ENCODE data around the gene SMURF1.
"Not testable (repeated sequence)": the region's sequence is repeated elsewhere in the genome, so short reads cannot be mapped to it uniquely, and the experiment has no call there.

SMURF1 gene

GRCh38 chr7:99102361-99102760 lies 41.5 kb downstream of the SMURF1 start:
- Histone ChIP-seq H3K4me3 (ENCODE audit: low read depth, low read length) (no peak overlapping the region), H3K9me3 (ENCODE audit: control insufficient read depth, insufficient read depth, low read length) (no peaks in the 10 kb centered on the region), H3K4me1 (ENCODE audit: control insufficient read depth, insufficient read depth, low read length) (peaks cover 10% of the 10 kb centered on the region), H3K36me3 (ENCODE audit: control insufficient read depth, insufficient read depth, low read length) (no peaks in the 10 kb centered on the region), H3K9ac (ENCODE audit: low read depth, low read length) (no peak overlapping the region), H3K27me3 (ENCODE audit: control insufficient read depth, insufficient read depth, low read length) (no peaks in the 10 kb centered on the region)

- not testable (repeated sequence) for H3K9ac ChIP-seq (ENCODE audit: low read depth, low read length); H3K36me3 ChIP-seq (ENCODE audit: control insufficient read depth, insufficient read depth, low read length); H3K9me3 ChIP-seq (ENCODE audit: control insufficient read depth, insufficient read depth, low read length); H3K27me3 ChIP-seq (ENCODE audit: control insufficient read depth, insufficient read depth, low read length); H3K4me1 ChIP-seq (ENCODE audit: control insufficient read depth, insufficient read depth, low read length); H3K4me3 ChIP-seq (ENCODE audit: low read depth, low read length)
Measured at GRCh38 chr7:99101516-99101915, 42.4 kb downstream of the SMURF1 start.

- H3K27me3 ChIP-seq (ENCODE audit: control insufficient read depth, insufficient read depth, low read length) = no peaks in the 10 kb centered on the region
- no peak overlapping the region for H3K9ac ChIP-seq (ENCODE audit: low read depth, low read length)
- H3K36me3 ChIP-seq (ENCODE audit: control insufficient read depth, insufficient read depth, low read length) = no peaks in the 10 kb centered on the region
- H3K9me3 ChIP-seq (ENCODE audit: control insufficient read depth, insufficient read depth, low read length) = no peaks in the 10 kb centered on the region
- no peak overlapping the region for H3K4me3 ChIP-seq (ENCODE audit: low read depth, low read length)
- H3K4me1 ChIP-seq (ENCODE audit: control insufficient read depth, insufficient read depth, low read length) = peaks cover 10% of the 10 kb centered on the region
Measured at GRCh38 chr7:99099499-99100077, 44.3 kb downstream of the SMURF1 start.

GRCh38 chr7:99098824-99099498 lies 44.9 kb downstream of the SMURF1 start:
- H3K4me3 ChIP-seq (ENCODE audit: low read depth, low read length) = no peak overlapping the region
- H3K36me3 ChIP-seq (ENCODE audit: control insufficient read depth, insufficient read depth, low read length) = no peaks in the 10 kb centered on the region
- H3K9me3 ChIP-seq (ENCODE audit: control insufficient read depth, insufficient read depth, low read length) = no peaks in the 10 kb centered on the region
- H3K9ac ChIP-seq (ENCODE audit: low read depth, low read length) = no peak overlapping the region
- peaks cover 10% of the 10 kb centered on the region for H3K4me1 ChIP-seq (ENCODE audit: control insufficient read depth, insufficient read depth, low read length)
- H3K27me3 ChIP-seq (ENCODE audit: control insufficient read depth, insufficient read depth, low read length) = no peaks in the 10 kb centered on the region

- no peak overlapping the region for H3K9ac ChIP-seq (ENCODE audit: low read depth, low read length)
- H3K36me3 ChIP-seq (ENCODE audit: control insufficient read depth, insufficient read depth, low read length) = no peaks in the 10 kb centered on the region
- H3K4me3 ChIP-seq (ENCODE audit: low read depth, low read length) = no peak overlapping the region
- H3K4me1 ChIP-seq (ENCODE audit: control insufficient read depth, insufficient read depth, low read length) = peaks cover 10% of the 10 kb centered on the region
- H3K9me3 ChIP-seq (ENCODE audit: control insufficient read depth, insufficient read depth, low read length) = no peaks in the 10 kb centered on the region
- no peaks in the 10 kb centered on the region for H3K27me3 ChIP-seq (ENCODE audit: control insufficient read depth, insufficient read depth, low read length)
Measured at GRCh38 chr7:99098286-99098823, 45.6 kb downstream of the SMURF1 start.

GRCh38 chr7:99097730-99098129 lies 46.2 kb downstream of the SMURF1 start:
- Histone ChIP-seq H3K9me3 (ENCODE audit: control insufficient read depth, insufficient read depth, low read length) (no peaks in the 10 kb centered on the region), H3K36me3 (ENCODE audit: control insufficient read depth, insufficient read depth, low read length) (no peaks in the 10 kb centered on the region), H3K4me3 (ENCODE audit: low read depth, low read length) (no peak overlapping the region), H3K4me1 (ENCODE audit: control insufficient read depth, insufficient read depth, low read length) (peaks cover 10% of the 10 kb centered on the region), H3K9ac (ENCODE audit: low read depth, low read length) (no peak overlapping the region), H3K27me3 (ENCODE audit: control insufficient read depth, insufficient read depth, low read length) (no peaks in the 10 kb centered on the region)

- no peaks in the 10 kb centered on the region for H3K27me3 ChIP-seq (ENCODE audit: control insufficient read depth, insufficient read depth, low read length)
- no peaks in the 10 kb centered on the region for H3K36me3 ChIP-seq (ENCODE audit: control insufficient read depth, insufficient read depth, low read length)
- H3K4me3 ChIP-seq (ENCODE audit: low read depth, low read length) = no peak overlapping the region
- no peak overlapping the region for H3K9ac ChIP-seq (ENCODE audit: low read depth, low read length)
- H3K4me1 ChIP-seq (ENCODE audit: control insufficient read depth, insufficient read depth, low read length) = peaks cover 10% of the 10 kb centered on the region
- H3K9me3 ChIP-seq (ENCODE audit: control insufficient read depth, insufficient read depth, low read length) = no peaks in the 10 kb centered on the region
Measured at GRCh38 chr7:99096124-99096887, 47.6 kb downstream of the SMURF1 start.

GRCh38 chr7:99095698-99096097 lies 48.2 kb downstream of the SMURF1 start:
- no peaks in the 10 kb centered on the region for H3K9me3 ChIP-seq (ENCODE audit: control insufficient read depth, insufficient read depth, low read length)
- H3K9ac ChIP-seq (ENCODE audit: low read depth, low read length) = no peak overlapping the region
- peaks cover 10% of the 10 kb centered on the region for H3K4me1 ChIP-seq (ENCODE audit: control insufficient read depth, insufficient read depth, low read length)
- H3K4me3 ChIP-seq (ENCODE audit: low read depth, low read length) = no peak overlapping the region
- H3K27me3 ChIP-seq (ENCODE audit: control insufficient read depth, insufficient read depth, low read length) = no peaks in the 10 kb centered on the region
- H3K36me3 ChIP-seq (ENCODE audit: control insufficient read depth, insufficient read depth, low read length) = no peaks in the 10 kb centered on the region

GRCh38 chr7:99094401-99094800 lies 49.5 kb downstream of the SMURF1 start:
- H3K36me3 ChIP-seq (ENCODE audit: control insufficient read depth, insufficient read depth, low read length) = no peaks in the 10 kb centered on the region
- H3K9me3 ChIP-seq (ENCODE audit: control insufficient read depth, insufficient read depth, low read length) = no peaks in the 10 kb centered on the region
- H3K27me3 ChIP-seq (ENCODE audit: control insufficient read depth, insufficient read depth, low read length) = no peaks in the 10 kb centered on the region
- H3K4me1 ChIP-seq (ENCODE audit: control insufficient read depth, insufficient read depth, low read length) = peaks cover 8% of the 10 kb centered on the region
- no peak overlapping the region for H3K4me3 ChIP-seq (ENCODE audit: low read depth, low read length)
- H3K9ac ChIP-seq (ENCODE audit: low read depth, low read length) = no peak overlapping the region

GRCh38 chr7:99092064-99092720 lies 51.7 kb downstream of the SMURF1 start:
- H3K4me3 ChIP-seq (ENCODE audit: low read depth, low read length) = no peak overlapping the region
- no peaks in the 10 kb centered on the region for H3K4me1 ChIP-seq (ENCODE audit: control insufficient read depth, insufficient read depth, low read length)

GRCh38 chr7:99090771-99091542 lies 53.0 kb downstream of the SMURF1 start:
- no peak overlapping the region for H3K4me3 ChIP-seq (ENCODE audit: low read depth, low read length)
- H3K4me1 ChIP-seq (ENCODE audit: control insufficient read depth, insufficient read depth, low read length) = no peaks in the 10 kb centered on the region
- H3K9ac ChIP-seq (ENCODE audit: low read depth, low read length) = no peak overlapping the region
- no peaks in the 10 kb centered on the region for H3K27me3 ChIP-seq (ENCODE audit: control insufficient read depth, insufficient read depth, low read length)
- no peaks in the 10 kb centered on the region for H3K36me3 ChIP-seq (ENCODE audit: control insufficient read depth, insufficient read depth, low read length)
- H3K9me3 ChIP-seq (ENCODE audit: control insufficient read depth, insufficient read depth, low read length) = peaks cover 2% of the 10 kb centered on the region

More at GRCh38 chr7:99092064-99092720, 51.7 kb downstream of the SMURF1 start:
- Histone ChIP-seq H3K9me3 (ENCODE audit: control insufficient read depth, insufficient read depth, low read length) (no peaks in the 10 kb centered on the region), H3K36me3 (ENCODE audit: control insufficient read depth, insufficient read depth, low read length) (no peaks in the 10 kb centered on the region), H3K27me3 (ENCODE audit: control insufficient read depth, insufficient read depth, low read length) (no peaks in the 10 kb centered on the region), H3K9ac (ENCODE audit: low read depth, low read length) (no peak overlapping the region)

Data from iPS-15b (cell line).